Activated naive CD4-positive, alpha-beta T cell treated with Interleukin-2 at 50 U/mL for 16 hours (primary cell): Measurements from ENCODE around the gene ARFGEF2.
"Not testable (repeated sequence)": the region's sequence is repeated elsewhere in the genome, so short reads cannot be mapped to it uniquely, and the experiment has no call there.

Source experiments
- DNase-seq: peaks from one replicate; pipeline ENCODE4 v3.0.0-alpha.2; 2020

The ARFGEF2 gene

DNA sequence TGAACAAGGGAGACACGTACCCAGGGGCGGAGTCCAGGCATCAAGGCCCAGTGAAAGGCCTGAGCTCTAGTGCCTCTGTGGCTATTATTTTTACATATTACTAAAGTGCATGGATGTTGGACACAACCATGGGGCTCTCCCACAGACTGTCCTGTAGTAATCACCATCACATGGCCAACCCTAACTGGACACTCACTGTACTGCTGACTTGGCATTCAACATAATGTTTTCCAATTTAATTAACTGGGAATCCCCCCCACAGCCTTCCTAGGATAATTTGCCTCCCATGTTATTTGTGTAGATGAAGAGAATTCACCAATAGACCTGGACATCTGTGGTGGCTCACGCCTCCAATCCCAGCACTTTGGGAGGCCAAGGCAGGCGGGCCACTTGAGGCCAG lies 34.5 kb downstream of the ARFGEF2 start:
- DNase-seq = no peak

DNA sequence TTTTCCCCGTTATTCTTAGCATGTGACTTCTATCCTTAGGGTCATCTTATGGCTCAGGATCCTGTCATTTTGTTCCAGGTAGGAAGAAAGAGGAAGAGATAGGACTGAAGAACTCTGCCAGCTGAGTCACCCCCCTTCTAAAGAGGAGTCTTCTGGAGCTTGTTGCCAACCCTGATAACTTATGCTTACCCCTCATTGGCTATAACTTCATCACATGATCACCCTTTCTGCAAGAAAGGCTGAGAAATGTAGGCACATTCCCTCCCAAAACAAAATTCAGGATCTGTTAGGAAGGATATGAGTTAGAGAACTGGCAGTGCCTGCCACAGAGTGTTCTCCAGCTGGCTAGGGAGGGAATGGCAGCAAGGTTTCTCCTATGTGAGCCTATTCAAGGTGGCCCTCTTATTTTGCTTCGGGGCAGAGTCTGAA lies 35.6 kb downstream of the ARFGEF2 start:
- no peak for DNase-seq

DNA sequence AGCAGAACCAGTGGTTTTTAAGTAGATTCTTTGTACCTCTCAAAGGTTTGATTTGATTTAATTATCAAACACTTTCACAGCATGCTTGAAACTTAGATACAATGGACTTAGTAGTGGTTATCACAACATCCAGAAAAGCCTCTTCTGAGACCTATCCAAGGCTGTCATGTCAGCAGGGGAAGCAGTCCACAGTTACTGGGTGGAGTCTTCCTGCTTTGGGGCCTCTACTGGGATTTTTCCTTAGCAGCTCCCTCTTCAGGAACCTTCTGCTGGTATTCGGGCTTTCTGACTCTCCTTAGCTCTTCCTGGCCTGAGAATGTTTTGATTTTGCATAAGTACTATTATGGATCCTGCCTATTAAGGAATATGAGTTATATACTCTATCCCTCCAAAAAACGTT lies 36.0 kb downstream of the ARFGEF2 start:
- no peak for DNase-seq

DNA sequence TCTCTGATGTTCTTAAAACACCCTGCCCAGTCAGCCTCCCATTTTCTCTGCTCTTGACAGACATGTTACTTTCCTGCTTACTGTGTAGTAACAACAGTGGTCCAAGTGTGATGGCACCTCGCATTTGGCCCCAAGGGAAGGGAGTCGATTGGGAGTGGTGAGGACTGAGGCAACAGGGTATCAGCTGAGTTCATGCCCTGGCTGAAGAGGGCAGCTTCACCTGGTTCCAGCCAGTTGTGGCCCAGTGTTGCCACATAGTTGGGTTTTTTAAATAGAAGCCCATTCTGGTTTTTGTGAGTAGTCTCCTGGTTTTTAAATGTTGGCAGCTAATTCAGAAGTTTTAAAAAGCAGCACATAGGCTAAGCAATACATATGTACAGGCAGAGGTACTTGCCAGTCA lies 37.2 kb downstream of the ARFGEF2 start:
- DNase-seq = no peak

DNA sequence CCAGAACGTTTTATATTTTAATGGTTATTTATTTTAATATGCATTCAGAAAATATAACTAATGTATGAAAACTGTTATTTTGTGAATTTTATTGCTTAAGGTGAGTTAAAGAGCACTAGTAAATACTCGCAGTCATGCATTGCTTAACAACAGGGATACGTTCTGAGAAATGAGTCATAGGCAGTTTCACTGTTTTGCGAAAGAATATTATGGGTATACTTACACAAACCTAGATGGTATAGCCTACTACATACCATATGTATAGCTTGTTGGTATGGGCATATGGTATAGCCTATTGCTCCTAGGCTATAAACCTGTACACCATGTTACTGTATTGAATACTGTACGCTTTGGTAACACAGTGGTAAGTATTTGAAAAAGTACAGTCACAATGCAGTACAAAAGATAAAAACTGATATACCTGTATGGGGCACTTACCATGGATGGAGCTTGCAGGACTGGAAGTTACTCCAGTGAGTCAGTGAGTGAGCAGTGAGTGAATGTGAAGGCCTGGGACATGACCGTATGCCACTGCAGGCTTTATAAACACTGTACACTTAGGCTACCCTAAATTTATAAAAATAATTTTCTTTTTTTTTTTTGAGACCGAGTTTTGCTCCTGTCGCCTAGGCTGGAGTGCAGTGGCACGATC lies 38.5 kb downstream of the ARFGEF2 start:
- DNase-seq = no peak

DNA sequence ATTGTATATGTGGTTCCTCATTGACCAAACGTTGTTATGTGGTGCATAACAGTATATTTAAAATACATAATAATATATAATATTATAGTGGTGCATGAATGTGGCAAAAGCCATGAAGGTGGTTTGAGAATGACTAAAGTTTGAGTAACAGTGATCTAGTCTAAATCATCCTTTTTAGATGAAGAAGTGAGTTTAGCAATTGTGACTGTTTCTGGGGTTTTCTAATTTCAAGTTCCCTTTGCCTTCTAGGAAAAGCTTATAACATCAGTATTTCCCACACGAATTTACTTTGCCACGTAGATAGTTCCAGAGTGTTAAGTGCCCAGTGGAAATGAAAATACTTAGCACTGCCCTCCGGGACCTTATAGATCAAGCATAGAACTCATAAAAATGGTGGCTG lies 40.9 kb downstream of the ARFGEF2 start:
- DNase-seq = no peak

- DNase-seq = no peak
Measured at GRCh38 chr20:48962976-48963771, 41.7 kb downstream of the ARFGEF2 start.

GRCh38 chr20:48965189-48965910 lies 43.8 kb downstream of the ARFGEF2 start:
- no peak for DNase-seq

GRCh38 chr20:48970681-48971365 lies 49.3 kb downstream of the ARFGEF2 start:
- DNase-seq = no peak

- DNase-seq = no peak
Measured at GRCh38 chr20:48971956-48972355, 50.4 kb downstream of the ARFGEF2 start.

GRCh38 chr20:48972816-48973215 lies 51.3 kb downstream of the ARFGEF2 start:
- DNase-seq = no peak

DNA sequence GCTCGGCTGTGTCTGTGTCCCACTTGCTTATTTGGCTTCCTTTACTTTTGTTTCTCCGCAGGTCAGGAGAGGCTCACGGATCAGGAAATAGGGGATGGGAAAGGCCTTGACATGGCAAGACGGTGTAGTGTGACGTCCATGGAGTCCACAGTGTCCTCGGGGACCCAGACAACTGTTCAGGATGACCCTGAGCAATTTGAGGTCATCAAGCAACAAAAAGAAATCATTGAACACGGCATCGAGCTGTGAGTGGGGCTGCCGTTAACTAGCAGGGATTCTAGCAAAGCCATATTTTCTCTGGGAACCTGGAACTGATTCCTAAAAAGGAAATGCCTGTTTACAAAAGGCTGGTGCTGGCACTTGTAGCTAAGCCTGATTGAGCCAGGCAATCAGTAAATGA lies 54.4 kb downstream of the ARFGEF2 start:
- no peak for DNase-seq

DNA sequence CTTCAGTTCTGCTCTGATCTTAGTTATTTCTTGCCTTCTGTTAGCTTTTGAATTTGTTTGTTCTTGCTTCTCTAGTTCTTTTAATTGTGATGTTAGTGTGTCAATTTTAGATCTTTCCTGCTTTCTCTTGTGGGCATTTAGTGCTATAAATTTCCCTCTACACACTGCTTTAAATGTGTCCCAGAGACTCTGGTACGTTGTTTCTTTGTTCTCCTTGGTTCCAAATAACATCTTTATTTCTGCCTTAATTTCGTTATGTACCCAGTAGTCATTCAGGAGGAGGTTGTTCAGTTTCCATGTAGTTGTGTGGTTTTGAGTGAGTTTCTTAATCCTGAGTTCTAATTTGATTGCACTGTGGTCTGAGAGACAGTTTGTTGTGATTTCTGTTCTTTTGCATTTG lies 58.5 kb downstream of the ARFGEF2 start:
- not testable (repeated sequence) for DNase-seq

GRCh38 chr20:48983423-48984400 lies 62.2 kb downstream of the ARFGEF2 start:
- DNase-seq = no peak

DNA sequence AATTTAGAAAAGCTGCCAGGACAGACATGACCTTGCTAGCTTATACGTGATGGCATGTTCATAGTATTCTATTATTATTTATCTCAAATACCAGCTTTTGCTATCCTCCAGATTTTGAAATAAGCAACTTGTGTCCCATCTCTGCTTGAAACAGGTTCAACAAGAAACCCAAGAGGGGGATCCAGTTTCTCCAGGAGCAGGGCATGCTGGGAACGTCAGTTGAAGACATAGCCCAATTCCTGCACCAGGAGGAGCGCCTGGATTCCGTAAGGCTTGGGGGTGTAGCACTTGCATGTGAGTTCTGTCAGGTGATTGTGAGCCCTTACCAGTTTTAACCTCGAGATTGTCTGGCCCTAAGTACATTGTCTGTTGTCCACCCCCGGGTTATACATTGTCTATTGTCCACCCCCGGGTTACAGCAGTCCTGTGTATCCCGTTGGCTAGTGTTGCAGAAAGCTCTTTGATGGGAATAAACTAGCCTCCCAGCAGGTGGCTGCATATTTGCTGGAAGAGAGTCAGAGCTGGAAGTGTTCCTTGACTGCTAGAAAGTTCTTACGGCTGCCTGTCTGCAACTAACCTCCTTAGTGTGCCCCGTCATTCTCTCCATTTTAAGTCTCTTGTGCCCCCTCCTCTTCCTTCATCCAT lies 63.2 kb downstream of the ARFGEF2 start:
- DNase-seq = no peak

GRCh38 chr20:48986899-48987298 lies 65.4 kb downstream of the ARFGEF2 start:
- no peak for DNase-seq

DNA sequence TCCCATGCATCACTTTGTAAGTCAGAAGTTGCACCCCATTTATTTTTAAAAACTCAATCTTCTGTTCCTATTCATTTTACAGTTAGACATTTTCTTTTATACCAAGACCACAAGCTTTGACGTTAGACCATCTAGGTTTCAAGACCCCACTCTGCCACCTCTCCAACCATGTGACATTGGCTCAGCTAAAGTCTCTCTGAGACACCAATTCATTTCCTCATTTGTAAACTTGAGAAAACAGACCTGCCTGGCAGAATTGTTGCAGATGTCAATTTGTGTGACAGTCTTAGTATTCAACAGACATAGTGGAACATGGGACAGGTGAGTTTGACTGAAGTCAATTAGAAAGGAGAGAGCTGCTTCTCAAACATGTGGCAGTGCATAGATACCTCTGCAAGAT lies 69.0 kb downstream of the ARFGEF2 start:
- DNase-seq = no peak

DNA sequence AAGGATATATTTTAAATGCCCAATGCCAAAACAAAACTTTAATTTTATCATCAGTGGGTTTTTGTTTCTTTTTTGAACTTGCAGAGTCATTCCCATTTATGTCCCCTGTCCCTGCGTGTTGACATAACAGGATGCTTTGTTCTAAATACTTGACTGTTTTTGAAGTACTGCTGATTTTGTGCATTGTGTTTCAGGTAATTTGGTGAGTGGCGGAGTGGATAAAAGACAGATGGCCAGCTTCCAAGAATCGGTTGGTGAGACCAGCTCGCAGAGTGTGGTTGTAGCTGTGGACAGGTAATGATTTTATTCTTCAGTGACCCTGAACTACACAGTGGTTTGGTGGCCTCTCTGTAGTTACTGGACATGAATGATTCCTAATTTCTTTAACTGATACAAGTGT lies 74.1 kb downstream of the ARFGEF2 start:
- DNase-seq = no peak

- DNase-seq = no peak
Measured at GRCh38 chr20:48999890-49000870, 78.7 kb downstream of the ARFGEF2 start.

DNA sequence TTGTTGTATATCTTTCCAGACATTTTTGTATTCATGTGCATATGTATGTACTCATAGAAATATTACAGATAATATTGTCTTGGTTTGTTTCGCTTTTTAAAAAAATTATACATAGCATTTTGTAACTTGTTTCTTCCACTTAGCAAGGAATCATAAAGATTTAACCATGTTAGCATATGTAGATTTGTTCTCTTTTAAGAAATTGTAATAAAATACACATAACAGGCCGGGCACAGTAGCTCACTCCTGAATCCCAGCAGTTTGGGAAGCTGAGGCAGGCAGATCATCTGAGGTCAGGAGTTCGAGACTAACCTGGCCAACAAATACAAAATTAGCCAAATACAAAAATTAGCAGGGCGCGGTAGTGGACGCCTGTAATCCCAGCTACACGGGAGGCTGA lies 80.2 kb downstream of the ARFGEF2 start:
- DNase-seq = no peak
